GM10248 (cell line): ENCODE data around the gene SUPT4H1.

ENCODE experiments used
- CTCF ChIA-PET: fragments of 300-600 bp; sonication (Branson Sonifier 250); formaldehyde crosslinking; extraction: SDS; loops from one replicate; lab custom pipeline; 2021; ENCODE audit warnings: antibody characterized with exemption; lab: Yijun Ruan, JAX
- POLR2A ChIA-PET: fragments of 350-650 bp; sonication (Branson Sonifier 250); formaldehyde crosslinking; extraction: SDS; loops from one replicate; lab custom pipeline; 2020; ENCODE audit warnings: antibody characterized with exemption; lab: Yijun Ruan, JAX
- DNase-seq: peaks from one replicate; pipeline ENCODE4 v3.0.0; 2012; ENCODE audit errors: extremely low spot score
- TF ChIP-seq, protein P1 (sequence below): IDR thresholded peaks from 2 replicates; pipeline ENCODE4 v1.5.1; 2012; ENCODE audit warnings: mild to moderate bottlenecking, low read depth; ENCODE audit errors: extremely low read depth, missing control alignments, control extremely low read depth

The SUPT4H1 gene

DNA sequence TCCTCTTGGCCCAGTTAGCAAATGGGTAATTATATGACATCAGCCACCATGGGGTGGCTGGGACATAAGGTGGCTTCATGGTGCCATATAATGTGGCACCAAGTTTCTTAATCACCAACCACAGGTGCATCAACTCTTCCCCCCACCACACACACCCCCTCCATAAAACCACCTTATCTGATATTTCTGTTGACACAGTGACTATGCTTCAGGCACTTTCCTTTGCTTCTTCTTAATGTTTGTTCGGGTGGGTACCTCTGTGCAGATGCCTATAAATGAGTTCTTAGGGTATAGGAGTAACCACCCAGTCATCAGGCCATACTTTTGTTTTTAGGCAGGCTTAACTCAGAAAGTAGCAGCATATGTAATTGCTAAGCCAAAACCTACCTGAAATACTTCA lies 35.8 kb upstream of the SUPT4H1 start:
- ChIA-PET POLR2A (no interaction called here), CTCF (interaction anchor here (1.2 to 1.3 kb wide), 2 partner anchors 18 to 70 kb away, joined by 3 to 4 read pairs; no protein-coding TSS in a partner anchor)
- DNase-seq: no peak
- TF ChIP-seq, protein P1, sequence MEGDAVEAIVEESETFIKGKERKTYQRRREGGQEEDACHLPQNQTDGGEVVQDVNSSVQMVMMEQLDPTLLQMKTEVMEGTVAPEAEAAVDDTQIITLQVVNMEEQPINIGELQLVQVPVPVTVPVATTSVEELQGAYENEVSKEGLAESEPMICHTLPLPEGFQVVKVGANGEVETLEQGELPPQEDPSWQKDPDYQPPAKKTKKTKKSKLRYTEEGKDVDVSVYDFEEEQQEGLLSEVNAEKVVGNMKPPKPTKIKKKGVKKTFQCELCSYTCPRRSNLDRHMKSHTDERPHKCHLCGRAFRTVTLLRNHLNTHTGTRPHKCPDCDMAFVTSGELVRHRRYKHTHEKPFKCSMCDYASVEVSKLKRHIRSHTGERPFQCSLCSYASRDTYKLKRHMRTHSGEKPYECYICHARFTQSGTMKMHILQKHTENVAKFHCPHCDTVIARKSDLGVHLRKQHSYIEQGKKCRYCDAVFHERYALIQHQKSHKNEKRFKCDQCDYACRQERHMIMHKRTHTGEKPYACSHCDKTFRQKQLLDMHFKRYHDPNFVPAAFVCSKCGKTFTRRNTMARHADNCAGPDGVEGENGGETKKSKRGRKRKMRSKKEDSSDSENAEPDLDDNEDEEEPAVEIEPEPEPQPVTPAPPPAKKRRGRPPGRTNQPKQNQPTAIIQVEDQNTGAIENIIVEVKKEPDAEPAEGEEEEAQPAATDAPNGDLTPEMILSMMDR: no peak

GRCh38 chr17:58386708-58387107 lies 34.7 kb upstream of the SUPT4H1 start:
- CTCF ChIA-PET: interaction anchor here (1.2 to 1.3 kb wide), 2 partner anchors 17 to 69 kb away, joined by 3 to 4 read pairs; no protein-coding TSS in a partner anchor
- POLR2A ChIA-PET: no interaction called here

GRCh38 chr17:58385359-58385899 lies 33.4 kb upstream of the SUPT4H1 start:
- ChIA-PET POLR2A (no interaction called here), CTCF (interaction anchor here (0.9 to 3.4 kb wide), 3 partner anchors 16 to 82 kb away, joined by 3 to 14 read pairs (median 4); partner anchors contain the start of gene RNF43)
- TF ChIP-seq, protein P1: no peak
- no peak for DNase-seq

More at GRCh38 chr17:58386708-58387107, 34.7 kb upstream of the SUPT4H1 start:
- TF ChIP-seq, protein P1: no peak
- no peak for DNase-seq

- ChIA-PET CTCF (interaction anchor here (1.0 to 3.4 kb wide), 4 partner anchors 16 to 81 kb away, joined by 3 to 14 read pairs (median 6); partner anchors contain the start of genes RNF43 and SUPT4H1), POLR2A (no interaction called here)
- TF ChIP-seq, protein P1: no peak
- DNase-seq: no peak
Observed at GRCh38 chr17:58384897-58385296, 32.9 kb upstream of the SUPT4H1 start.

DNA sequence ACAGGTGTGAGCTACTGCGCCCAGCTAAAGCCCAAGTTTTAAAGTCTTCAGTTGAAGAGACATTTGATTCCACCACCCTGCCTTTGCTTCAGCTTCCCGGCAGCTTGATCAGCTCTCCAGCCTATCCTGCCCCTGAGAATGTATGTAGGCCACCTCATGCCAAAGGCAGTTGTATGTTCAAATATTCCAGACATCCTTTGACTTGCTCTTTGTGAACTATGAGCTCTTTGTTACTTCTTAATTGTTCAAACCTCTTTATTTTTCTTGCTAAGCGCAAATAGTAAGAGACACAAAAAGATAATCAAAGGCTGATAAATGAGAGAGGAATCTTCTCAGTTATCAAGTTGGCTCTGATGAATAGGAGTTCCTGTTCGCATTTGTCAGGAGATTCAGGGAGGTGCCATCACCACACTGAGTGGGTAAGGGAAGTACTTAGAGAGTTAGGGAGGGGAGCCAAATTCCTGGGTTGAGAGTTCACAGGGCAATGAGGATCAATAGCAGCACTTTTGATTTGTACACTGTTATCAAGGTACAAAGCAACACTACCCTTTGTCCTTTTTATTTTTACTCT lies 32.0 kb upstream of the SUPT4H1 start:
- TF ChIP-seq, protein P1: no peak
- CTCF ChIA-PET: interaction anchor here (1.0 to 3.4 kb wide), 7 partner anchors 12 to 80 kb away, joined by 3 to 14 read pairs (median 3); partner anchors contain the start of genes RNF43 and SUPT4H1

DNA sequence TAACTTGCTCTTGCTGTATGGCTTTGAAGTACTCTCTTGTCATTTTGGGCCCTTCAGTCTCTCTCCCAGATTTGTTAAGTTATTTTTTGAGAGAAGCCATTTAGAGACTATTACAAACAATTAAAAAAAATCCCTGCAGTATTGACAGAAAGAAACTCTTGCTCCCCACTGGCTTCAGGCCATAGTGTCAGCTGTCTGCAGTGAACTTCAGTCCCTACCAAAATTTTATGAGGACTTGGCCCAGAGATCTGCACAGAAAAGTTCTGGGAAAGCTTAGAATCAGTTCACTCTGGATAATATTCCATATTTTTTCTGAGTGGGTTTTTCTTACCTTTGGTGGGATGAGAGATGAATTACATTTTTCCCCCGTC lies 30.9 kb upstream of the SUPT4H1 start:
- DNase-seq: no peak
- CTCF ChIA-PET: interaction anchor here (1.0 to 3.4 kb wide), 9 partner anchors 10 to 79 kb away, joined by 3 to 14 read pairs (median 5); partner anchors contain the start of gene RNF43
- TF ChIP-seq, protein P1: no peak
- POLR2A ChIA-PET: no interaction called here

More for the DNA sequence above, 32.0 kb upstream of the SUPT4H1 start:
- no peak for DNase-seq
- POLR2A ChIA-PET: interaction anchor here (0.6 kb wide), 1 partner anchor 14 kb away, joined by 5 read pairs; no protein-coding TSS in a partner anchor
